Stimulated activated CD4-positive, alpha-beta T cell treated with anti-CD3 and anti-CD28 coated beads, Interleukin-1b, Interleukin-23, amount 100 ng/mL, for 1 hour (primary cell): Measurements from ENCODE around the gene OR5T2.
"Not testable (repeated sequence)": the region's sequence is repeated elsewhere in the genome, so short reads cannot be mapped to it uniquely, and the experiment has no call there.

Source experiments
- DNase-seq, 2 donors: peaks; one replicate each; pipeline ENCODE4 v3.0.0-alpha.2; 2020; ENCODE audit warnings: low read depth in 2 of 2

OR5T2 gene

DNA sequence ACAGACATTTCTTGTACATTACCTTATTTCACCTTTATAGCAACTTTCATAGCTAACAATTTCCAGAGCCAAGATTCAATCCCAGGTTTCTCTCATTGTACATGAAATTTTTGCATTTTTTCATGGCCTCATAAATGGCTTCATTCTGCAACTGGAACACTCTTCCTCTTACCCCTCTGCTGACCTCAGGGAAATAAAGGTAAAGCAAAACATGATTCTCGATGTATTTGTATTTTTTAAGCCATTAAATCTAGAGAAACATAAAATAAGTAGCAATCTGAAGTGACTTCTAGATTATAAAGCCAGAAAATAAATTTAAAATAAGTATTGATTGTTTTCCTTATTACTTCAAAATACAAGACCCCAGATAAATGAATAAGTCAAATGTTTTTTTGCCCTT, at the start of gene OR5T2:
OR5T2 (minus strand) TSS at position 101 of the 400 bp plus-strand sequence. CDS start 1,193 bp downstream, outside the sequence.
- DNase-seq: no peak

DNA sequence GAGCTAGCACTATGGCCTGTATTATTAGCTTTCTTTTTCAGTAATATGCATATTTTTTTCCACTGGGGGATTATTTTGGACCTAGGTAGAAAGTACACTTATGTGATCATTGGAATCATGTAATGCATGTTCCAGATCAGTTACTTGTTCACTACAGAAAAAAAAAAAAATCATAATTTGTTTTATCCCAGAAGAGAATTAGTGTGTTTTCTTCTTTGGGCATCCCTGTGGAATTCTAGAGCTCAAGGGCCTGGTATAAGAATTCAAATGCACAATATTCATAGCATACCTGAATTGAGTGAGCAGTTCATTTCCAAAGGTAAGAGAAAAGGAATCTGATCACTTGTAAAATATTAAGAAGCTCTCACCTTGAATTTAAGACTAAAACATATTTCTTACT, 39.8 kb upstream of the OR5T2 start, which contains the start of gene OR5T1:
OR5T1 (plus strand) TSS at position 301 of the 400 bp plus-strand sequence. CDS start 1,485 bp downstream, outside the sequence.
- no peak for DNase-seq

DNA sequence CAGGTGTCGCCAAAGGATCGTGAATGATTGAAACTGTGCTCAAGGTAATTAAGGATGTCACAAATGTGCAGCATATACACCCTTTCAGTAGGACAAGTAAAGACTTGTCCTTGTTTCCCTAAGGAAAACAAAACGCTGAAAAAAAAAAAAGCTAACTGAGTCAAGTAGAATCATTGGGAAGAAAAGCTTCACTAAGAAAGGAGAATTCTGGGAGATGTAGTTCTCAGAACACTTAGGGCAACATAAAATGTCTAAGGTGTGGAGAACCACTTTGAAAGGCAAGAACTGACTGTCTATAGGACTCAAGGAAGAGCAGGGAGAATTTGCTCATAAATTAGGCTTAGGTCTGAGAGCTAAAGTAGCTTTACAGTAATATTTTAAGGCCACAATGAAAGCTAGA, 37.0 kb upstream of the OR5T2 start:
- DNase-seq: no peak

DNA sequence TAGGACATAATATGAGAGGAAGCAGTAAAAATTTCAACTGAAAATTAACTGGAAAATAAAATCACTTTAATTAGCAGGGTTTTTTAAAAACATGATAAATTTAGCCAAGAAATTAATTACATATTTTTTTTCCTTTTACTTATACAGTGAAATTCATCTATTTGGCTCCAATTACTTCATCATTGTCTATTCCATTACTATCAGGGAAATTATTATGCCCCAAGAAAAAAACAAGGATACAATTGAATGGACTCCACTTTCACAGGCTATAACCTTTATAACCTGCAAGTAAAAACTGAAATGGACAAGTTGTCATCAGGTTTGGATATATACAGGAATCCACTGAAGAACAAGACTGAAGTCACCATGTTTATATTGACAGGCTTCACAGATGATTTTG, 17.9 kb upstream of the OR5T2 start, which contains the start of gene OR5T3:
OR5T3 (plus strand) TSS at position 301 of the 400 bp plus-strand sequence; CDS start at position 301, 0 bp downstream.
- no peak for DNase-seq

DNA sequence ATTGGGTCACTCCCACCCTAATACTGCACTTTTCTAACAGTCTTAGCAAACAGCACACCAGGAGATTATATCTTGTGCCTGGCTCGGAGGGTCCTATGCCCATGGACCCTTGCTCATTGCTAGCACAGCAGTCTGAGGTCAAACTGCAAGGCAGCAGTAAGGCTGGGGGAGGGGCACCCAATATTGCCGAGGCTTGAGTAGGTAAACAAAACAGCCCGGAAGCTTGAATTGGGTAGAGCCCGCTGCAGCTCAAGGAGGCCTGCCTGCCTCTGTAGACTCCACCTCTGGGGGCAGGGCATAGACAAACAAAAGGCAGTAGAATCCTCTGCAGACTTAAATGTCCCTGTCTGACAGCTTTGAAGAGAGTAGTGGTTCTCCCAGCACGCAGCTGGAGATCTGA, 14.3 kb downstream of the OR5T2 start:
- DNase-seq: not testable (repeated sequence)

DNA sequence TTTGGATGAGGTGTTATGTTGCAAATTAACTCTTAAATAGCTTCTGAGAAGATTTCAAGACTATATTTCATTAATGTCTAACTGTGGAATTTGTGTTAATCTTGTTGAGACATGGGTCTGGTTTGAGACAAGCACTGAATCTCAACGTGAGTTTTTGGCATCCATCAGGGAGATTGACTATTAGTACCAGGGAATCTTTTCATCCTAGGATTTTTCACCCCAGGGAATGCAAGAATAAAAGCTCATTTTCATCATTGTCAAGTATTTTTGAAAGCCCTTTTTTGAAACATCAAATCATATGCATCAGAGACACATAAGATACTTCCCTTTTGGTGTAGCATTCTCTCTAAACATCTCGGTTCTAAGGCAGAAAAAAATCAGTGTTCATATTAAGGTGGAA, 19.5 kb downstream of the OR5T2 start:
- DNase-seq: no peak

DNA sequence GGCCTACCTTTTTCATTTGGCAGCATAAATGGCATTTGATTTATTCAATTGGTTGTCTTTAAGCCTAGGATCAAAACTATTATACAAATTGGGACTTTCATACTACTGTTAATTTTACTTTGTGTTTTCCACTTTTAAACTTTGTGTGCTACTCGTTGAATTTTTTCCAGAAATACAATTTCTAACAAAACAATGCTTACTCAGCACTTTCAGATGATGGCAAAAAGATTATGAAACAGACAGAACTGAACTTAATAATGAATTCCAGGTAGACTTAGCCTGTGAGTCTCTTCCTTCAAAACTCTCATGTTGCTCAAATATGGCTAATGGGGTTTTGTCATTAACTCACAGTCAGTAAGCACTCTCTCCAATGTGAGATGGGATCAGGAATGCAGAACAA, 26.3 kb downstream of the OR5T2 start:
- DNase-seq: no peak

DNA sequence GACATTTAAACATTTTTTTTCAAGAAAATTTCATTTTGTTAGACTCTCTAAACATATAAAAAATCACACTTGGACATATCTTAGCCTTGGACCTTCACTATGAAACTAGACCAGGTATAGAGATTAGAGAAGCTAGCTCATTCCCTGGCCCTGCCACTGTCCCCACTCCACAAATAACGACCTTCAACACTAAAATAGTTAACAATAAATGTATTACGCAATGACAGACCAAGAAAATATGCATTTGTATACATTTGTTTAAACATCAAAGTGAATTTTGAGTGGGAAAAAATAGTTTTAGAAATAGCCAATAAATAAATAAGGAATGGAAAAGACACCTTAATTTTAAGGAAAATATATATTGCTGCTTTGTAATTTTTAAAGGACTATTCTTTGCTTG, 36.7 kb downstream of the OR5T2 start:
- DNase-seq: no peak

DNA sequence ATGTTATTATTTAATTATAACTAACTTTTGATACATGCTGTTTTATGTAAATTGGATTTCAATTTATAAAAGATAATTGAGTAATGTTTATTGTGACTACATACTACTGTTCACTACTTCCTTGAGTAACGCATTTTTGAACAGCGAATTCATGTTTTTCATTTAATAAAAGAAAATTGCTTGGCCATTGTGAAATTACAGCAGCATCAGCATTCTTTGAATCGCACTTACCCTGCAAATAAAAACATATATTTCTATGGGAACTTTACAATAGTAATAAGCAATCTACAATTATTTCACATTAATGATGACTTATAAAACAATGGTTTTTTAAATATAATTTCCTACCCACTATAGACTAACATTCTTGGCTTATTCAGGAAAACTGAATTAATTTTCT, 37.4 kb downstream of the OR5T2 start:
- DNase-seq: no peak

DNA sequence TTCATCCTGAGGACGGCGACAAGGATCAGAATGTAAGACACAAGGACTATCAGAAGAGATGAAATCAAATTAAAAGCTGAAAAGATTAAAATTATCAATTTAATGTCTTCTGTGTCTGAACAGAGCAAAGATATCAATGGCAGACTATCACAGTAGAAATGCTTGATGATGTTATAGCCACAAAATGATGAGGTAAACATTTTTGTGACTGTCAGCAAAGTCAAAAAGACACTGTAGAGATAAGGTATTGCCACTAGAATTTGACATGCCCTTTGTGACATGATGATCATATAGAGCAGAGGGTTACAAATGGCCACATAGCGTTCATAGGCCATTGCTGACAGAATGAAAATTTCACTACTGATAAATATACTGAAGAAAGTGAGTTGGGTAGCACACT, 45.5 kb downstream of the OR5T2 start:
- no peak for DNase-seq

DNA sequence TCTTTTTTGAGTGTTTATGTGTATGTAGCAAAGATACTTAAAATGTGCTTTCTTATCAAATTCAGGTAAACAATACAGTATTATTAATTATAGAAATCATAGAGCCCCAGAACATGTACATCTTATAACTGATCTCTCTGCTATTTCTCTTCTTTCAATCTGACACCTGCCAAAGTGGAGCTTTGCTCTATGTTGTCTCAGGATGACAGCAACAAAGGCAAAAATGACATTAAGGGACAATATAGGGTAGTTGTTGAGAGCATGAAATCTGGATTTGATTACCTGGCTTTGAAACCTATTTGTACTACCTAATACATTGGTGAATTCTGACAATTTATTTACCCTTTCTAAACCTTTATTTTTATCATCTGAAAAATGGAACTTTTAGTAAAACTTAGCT, 50.6 kb downstream of the OR5T2 start:
- DNase-seq: no peak
